CD4-positive, alpha-beta T cell treated with Interleukin-4 for 1 hour (primary cell): ENCODE results near the gene GALR2.
A peak's percentile ranks its signal among the peaks of the same experiment; 100 is the strongest.
"Not testable (repeated sequence)": the region's sequence is repeated elsewhere in the genome, so short reads cannot be mapped to it uniquely, and the experiment has no call there.

Source experiments
- DNase-seq, 2 donors: peaks; one replicate each; pipeline ENCODE4 v3.0.0-alpha.2; 2020 to 2022

GALR2 gene

GRCh38 chr17:76050538-76051467, 23.8 kb upstream of the GALR2 start:
- DNase-seq = no peak

- DNase-seq = no peak
Observed at GRCh38 chr17:76051561-76051960, 23.0 kb upstream of the GALR2 start.

- no peak for DNase-seq
Observed at GRCh38 chr17:76053246-76054111, 21.1 kb upstream of the GALR2 start.

GRCh38 chr17:76054112-76054476, 20.5 kb upstream of the GALR2 start:
- DNase-seq = no peak

GRCh38 chr17:76056882-76057281, 17.7 kb upstream of the GALR2 start:
- no peak for DNase-seq

GRCh38 chr17:76058264-76058663, 16.3 kb upstream of the GALR2 start:
- DNase-seq = not testable (repeated sequence)

- peak in 1 of 2 donors; percentile 54 for DNase-seq
Observed at GRCh38 chr17:76063875-76064546, 10.6 kb upstream of the GALR2 start.

GRCh38 chr17:76065775-76066174, 8.8 kb upstream of the GALR2 start:
- DNase-seq = no peak

GRCh38 chr17:76071531-76072147, 2.9 kb upstream of the GALR2 start:
- DNase-seq = no peak

GRCh38 chr17:76072148-76072858, 2.3 kb upstream of the GALR2 start, which contains the start of gene SRP68:
TSS of gene SRP68 (minus strand) at chr17:76072517. CDS start at chr17:76072491, 26 bp downstream.
- DNase-seq = peak; percentile 86 to 87

GRCh38 chr17:76075364-76076145, 974 bp downstream of the GALR2 start:
- no peak for DNase-seq

- no peak for DNase-seq
Observed at GRCh38 chr17:76076146-76076764, 1.7 kb downstream of the GALR2 start.

- DNase-seq = peak; percentile 50 to 70
Observed at GRCh38 chr17:76076765-76077583, 2.4 kb downstream of the GALR2 start.

- no peak for DNase-seq
Observed at GRCh38 chr17:76077584-76078110, 3.1 kb downstream of the GALR2 start.

GRCh38 chr17:76078370-76078769, 3.8 kb downstream of the GALR2 start:
- DNase-seq = not testable (repeated sequence)

GRCh38 chr17:76078860-76079534, 4.4 kb downstream of the GALR2 start, which contains the start of gene ZACN:
TSS of gene ZACN (plus strand) at chr17:76079182. CDS start at chr17:76079265, 83 bp downstream.
- DNase-seq = no peak

- DNase-seq = no peak
Observed at GRCh38 chr17:76079535-76079955, 5.0 kb downstream of the GALR2 start.

GRCh38 chr17:76079956-76080767, 5.6 kb downstream of the GALR2 start:
- DNase-seq = no peak
